ENCODE data around the gene CFAP92.

CFAP92 gene

GRCh38 chr3:128946411-128946810, 47.5 kb downstream of the CFAP92 start:
- no peak for TF ChIP-seq ZNF843 (tag by site-specific recombination; IDR thresholded peaks at IDR 0.05)
- TF ChIP-seq WT1 (tag by site-specific recombination; IDR thresholded peaks at IDR 0.05) = no peak
- TF ChIP-seq ZNF10 (tag by site-specific recombination; IDR thresholded peaks at IDR 0.05) = no peak
- no peak for TF ChIP-seq ZBTB7A (tag by site-specific recombination; IDR thresholded peaks at IDR 0.05; ENCODE audit: low read depth)
- no peak for TF ChIP-seq ZNF664 (tag by site-specific recombination; IDR thresholded peaks at IDR 0.05)
- no peak for TF ChIP-seq ZBTB6 (tag by site-specific recombination; IDR thresholded peaks at IDR 0.05)
- no peak for TF ChIP-seq ZNF223 (tag by site-specific recombination; IDR thresholded peaks at IDR 0.05)
- TF ChIP-seq ZNF26 (tag by site-specific recombination; IDR thresholded peaks at IDR 0.05) = no peak
- TF ChIP-seq ZNF16 (tag by site-specific recombination; IDR thresholded peaks at IDR 0.05; ENCODE audit: low read depth) = no peak
- no peak for TF ChIP-seq PRDM6 (tag by site-specific recombination; IDR thresholded peaks at IDR 0.05)
- no peak for TF ChIP-seq MEIS1 (CRISPR knock-in tag; IDR thresholded peaks at IDR 0.05; ENCODE audit: borderline replicate concordance)
- TF ChIP-seq INSM2 (tag by site-specific recombination; IDR thresholded peaks at IDR 0.05) = no peak
- no peak for TF ChIP-seq ZIC2 (tag by site-specific recombination; IDR thresholded peaks at IDR 0.05)
- no peak for TF ChIP-seq ZNF837 (tag by site-specific recombination; IDR thresholded peaks at IDR 0.05)
- no peak for TF ChIP-seq ZNF23 (tag by site-specific recombination; IDR thresholded peaks at IDR 0.05; ENCODE audit: borderline replicate concordance)
- TF ChIP-seq SP2 (tag by site-specific recombination; IDR thresholded peaks at IDR 0.05) = no peak
- no peak for TF ChIP-seq TCF7L2 (IDR thresholded peaks at IDR 0.05; ENCODE audit: borderline replicate concordance, low read depth, low read length)
- no peaks in the 10 kb centered on the region for H3K36me3 ChIP-seq (ENCODE audit: control insufficient read depth in 2 of 2, insufficient read depth in 1 of 2, low read length in 2 of 2)
- H3K4me3 ChIP-seq (ENCODE audit: low read depth, low read length) = no peak overlapping the region
- no peaks in the 10 kb centered on the region for H3K9me3 ChIP-seq (ENCODE audit: control insufficient read depth, insufficient read depth, low read depth, low read length)
- no peak overlapping the region for H3K27ac ChIP-seq (ENCODE audit: extremely low read depth, low read depth, low read length)
- POLR2A ChIA-PET = no interaction called here
- H3K4me1 ChIP-seq (ENCODE audit: control insufficient read depth, insufficient read depth, low read length) = no peaks in the 10 kb centered on the region
- CTCF ChIA-PET = interaction anchor here (0.5 to 1.4 kb wide), 2 partner anchors 24 kb away, joined by 3 to 5 read pairs; no protein-coding TSS in a partner anchor

- no peaks in the 10 kb centered on the region for H3K36me3 ChIP-seq (ENCODE audit: control insufficient read depth in 2 of 2, insufficient read depth in 1 of 2, low read length in 2 of 2)
- ChIA-PET POLR2A (interaction anchor here (0.7 kb wide), 1 partner anchor 298 kb away, joined by 3 read pairs; no protein-coding TSS in a partner anchor), CTCF (interaction anchor here (0.5 kb wide), 1 partner anchor 24 kb away, joined by 3 read pairs; no protein-coding TSS in a partner anchor)
Observed at GRCh38 chr3:128945878-128946175, 48.0 kb downstream of the CFAP92 start.

More at GRCh38 chr3:128945878-128946175, 48.0 kb downstream of the CFAP92 start:
- no peak for TF ChIP-seq ZBTB48 (tag by site-specific recombination; IDR thresholded peaks at IDR 0.05)
- no peak for TF ChIP-seq ZNF423 (tag by site-specific recombination; IDR thresholded peaks at IDR 0.05)
- TF ChIP-seq ZSCAN4 (tag by site-specific recombination; IDR thresholded peaks at IDR 0.05) = no peak
- TF ChIP-seq BCL6B (tag by site-specific recombination; IDR thresholded peaks at IDR 0.05) = no peak
- no peak for TF ChIP-seq PRDM1 (tag by site-specific recombination; IDR thresholded peaks at IDR 0.05)
- TF ChIP-seq REPIN1 (tag by site-specific recombination; IDR thresholded peaks at IDR 0.05; ENCODE audit: low read depth) = no peak
- TF ChIP-seq ZNF2 (tag by site-specific recombination; IDR thresholded peaks at IDR 0.05) = no peak
- no peak for TF ChIP-seq ZNF580 (tag by site-specific recombination; IDR thresholded peaks at IDR 0.05)
- TF ChIP-seq ZNF658 (tag by site-specific recombination; IDR thresholded peaks at IDR 0.05) = no peak
- no peak for TF ChIP-seq ZNF571 (tag by site-specific recombination; IDR thresholded peaks at IDR 0.05)
- Histone ChIP-seq H3K4me1 (ENCODE audit: control insufficient read depth, insufficient read depth, low read length) (no peaks in the 10 kb centered on the region), H3K4me3 (ENCODE audit: low read depth, low read length) (no peak overlapping the region), H3K27ac (ENCODE audit: extremely low read depth, low read depth, low read length) (no peak overlapping the region), H3K9me3 (ENCODE audit: control insufficient read depth, insufficient read depth, low read depth, low read length) (no peaks in the 10 kb centered on the region)
